Umbilical cord (tissue), 2 donors: ENCODE data around the gene CTNNA1. TPM values are rescaled to one million over a fixed set of nuclear protein-coding genes. Genes with fewer than 3 reads are reported as not detected.
"Not testable (repeated sequence)": the region's sequence is repeated elsewhere in the genome, so short reads cannot be mapped to it uniquely, and the experiment has no call there.

ENCODE experiments used
- DNase-seq: peaks from one replicate; pipeline ENCODE4 v3.0.0-alpha.2; 2015; ENCODE audit warnings: low spot score
- total RNA-seq: library from RNA; depleted of rRNA; stranded (reverse); fragments of >200 nt; gene quantifications from one replicate; pipeline ENCODE4 v1.2.3, GENCODE V29; 2014; ENCODE audit warnings: low replicate concordance; ENCODE audit not compliant: insufficient read depth

The CTNNA1 gene
- total RNA-seq, 1 donor from 2014 or later, result 293 TPM

- no peak for DNase-seq
Observed at GRCh38 chr5:138898742-138899141, 145.5 kb downstream of the CTNNA1 start.

GRCh38 chr5:138900281-138900965, 147.2 kb downstream of the CTNNA1 start:
- DNase-seq, result no peak

DNA sequence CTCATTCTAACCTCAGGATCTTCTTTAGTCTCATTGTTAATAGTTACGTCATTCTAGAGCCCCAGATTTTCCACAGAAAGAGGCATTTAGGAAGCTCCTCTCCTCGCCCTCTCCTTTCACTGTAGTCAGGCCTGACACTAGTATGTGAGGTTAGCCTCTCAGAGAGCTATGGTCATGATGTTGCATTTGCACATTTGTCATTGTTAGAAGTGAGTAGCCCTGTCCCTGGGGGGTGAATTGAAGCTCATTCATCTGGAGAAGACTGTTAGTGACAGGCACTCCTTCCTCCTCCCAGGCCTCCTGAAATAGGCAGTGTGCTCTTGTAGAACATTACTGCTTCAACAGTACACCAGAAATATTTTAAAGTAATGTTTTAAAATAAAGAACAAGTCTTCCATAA, 148.5 kb downstream of the CTNNA1 start:
- DNase-seq, result no peak

DNA sequence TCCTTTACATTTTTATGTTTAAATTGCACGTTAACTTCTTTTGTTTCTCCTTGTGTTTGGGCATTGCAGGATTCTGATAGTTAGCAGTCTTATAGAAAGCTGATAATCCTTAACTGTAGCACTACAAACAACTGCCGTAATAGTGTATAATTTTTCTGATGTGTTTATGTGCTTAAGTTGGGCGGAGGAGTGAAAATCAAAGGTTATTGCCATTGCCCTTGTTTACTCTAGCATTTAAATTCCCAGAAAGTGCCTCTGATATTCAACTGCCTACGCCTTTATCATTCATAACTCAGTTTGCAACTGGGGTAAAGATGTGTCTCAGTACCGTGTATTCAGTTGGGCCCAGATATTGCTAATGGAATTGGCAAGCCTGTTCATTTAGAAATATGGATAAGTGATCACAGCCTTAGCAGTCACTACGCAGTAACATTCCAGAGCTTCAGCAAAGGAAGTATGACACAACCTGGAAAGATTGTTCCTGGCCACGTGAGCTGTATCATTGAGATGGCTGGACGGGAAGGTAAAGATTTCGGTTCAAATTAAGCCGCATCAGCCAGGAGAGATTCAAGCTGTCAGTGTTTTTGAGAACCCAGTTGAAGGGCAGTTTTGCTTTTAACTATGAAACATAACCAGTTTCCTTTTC, 150.0 kb downstream of the CTNNA1 start:
- no peak for DNase-seq

GRCh38 chr5:138905541-138905940, 152.3 kb downstream of the CTNNA1 start:
- no peak for DNase-seq

GRCh38 chr5:138909734-138910133, 156.5 kb downstream of the CTNNA1 start:
- DNase-seq, result no peak

DNA sequence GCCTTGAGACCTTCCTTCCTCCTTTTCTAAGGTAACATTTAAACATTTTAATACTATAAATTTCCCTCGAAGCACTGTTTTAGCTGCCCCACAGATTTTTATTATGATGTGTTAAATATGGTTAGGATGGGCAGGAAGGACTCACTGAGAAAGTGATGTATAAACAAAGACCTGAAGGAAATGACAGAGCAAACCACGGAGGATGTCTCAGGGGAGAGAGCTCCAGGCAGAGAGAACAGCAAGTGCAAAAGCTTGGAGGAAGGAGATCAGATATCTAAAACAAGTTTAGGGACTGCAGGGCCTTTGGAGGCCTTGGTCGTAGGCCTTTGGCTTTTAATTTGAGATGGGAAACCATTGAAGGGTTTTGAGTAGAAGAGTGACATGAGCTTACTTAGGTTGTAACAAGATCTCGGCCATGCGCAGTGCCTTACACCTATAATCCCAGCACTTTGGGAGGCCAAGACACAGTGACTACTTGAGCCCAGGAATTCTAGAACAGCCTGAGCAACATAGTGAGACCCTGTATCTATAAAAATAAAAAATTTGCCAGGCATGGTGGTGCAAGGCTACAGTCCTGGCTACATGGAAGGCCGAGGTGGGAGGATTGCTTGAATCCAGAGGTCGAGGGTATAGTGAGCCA, 157.4 kb downstream of the CTNNA1 start:
- no peak for DNase-seq

DNA sequence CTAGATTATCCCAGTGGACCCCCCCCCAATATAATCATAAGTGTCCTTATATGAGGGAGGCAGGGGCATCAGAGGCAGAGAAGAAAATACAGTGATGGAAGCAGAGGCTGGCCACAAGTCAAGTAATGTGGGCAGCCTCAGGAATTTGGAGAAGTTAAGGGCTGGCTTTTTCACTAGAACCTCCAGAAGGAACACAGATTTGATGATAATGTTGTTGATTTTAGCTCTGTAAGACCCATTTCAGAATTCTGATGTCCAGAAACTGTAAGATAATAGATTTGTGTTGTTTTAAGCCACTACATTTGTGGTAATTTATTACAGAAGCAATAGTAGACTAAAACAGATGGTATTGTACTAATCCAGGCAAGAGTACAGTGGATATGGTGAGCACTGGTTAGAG, 158.2 kb downstream of the CTNNA1 start:
- no peak for DNase-seq

DNA sequence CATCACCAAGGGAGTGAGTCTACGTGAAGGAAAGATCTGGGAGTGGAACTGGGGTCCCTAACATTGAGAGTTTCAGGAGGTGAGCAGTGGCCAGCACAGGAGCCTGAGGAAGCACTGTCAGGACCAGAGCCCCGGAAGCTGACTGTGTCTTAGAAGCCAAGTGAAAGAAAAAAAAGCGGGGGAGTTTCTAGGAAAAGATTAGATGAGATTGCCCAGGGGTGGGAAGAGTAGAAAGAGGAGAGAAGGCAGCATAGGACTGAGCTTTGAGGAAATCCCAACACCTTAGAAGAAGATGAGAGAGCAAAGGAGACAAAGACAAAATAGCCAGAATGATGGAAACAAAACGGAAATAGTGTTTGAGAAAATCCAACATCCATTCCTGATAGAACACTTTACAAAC, 158.9 kb downstream of the CTNNA1 start:
- no peak for DNase-seq

- DNase-seq, result no peak
Observed at GRCh38 chr5:138913773-138914172, 160.5 kb downstream of the CTNNA1 start.

- no peak for DNase-seq
Observed at GRCh38 chr5:138914338-138914737, 161.1 kb downstream of the CTNNA1 start.

DNA sequence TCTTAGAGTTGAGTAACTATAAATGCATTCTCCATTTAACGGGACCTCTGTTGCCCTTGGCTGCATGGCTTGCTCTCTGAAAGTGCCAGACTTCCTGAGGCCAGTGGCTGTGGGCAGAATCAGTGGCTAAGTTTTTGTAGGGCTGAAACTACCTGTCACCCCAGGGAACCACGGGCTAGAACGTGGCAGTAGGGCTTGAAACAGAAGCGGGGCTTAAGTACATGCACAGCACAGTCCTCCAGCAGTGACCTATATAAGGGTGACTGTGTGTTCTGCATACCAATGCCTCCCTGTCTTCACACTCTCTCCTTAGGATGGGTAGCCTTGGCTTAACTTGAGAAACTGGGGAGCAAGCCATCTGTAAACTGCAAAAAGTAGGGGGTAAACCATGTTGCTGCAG, 165.5 kb downstream of the CTNNA1 start:
- no peak for DNase-seq

DNA sequence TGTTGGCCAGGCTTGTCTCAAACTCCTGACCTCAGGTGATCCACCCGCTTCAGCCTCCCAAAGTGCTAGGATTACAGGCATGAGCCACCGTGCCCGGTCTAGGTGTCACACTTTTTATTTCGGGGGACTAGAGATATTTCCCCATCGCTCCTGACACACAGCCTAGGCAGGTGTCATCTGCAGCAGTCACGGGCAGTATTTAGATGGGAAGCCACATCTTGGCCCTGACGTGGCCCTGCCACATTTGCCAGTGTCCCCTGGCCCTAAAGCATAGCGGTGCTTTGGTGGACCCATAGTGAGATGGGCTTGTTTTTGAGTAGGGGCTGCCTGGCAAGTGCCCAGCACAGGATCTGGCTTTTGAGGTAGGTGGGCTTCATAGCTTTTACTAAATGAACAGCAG, 167.0 kb downstream of the CTNNA1 start:
- DNase-seq, result no peak

DNA sequence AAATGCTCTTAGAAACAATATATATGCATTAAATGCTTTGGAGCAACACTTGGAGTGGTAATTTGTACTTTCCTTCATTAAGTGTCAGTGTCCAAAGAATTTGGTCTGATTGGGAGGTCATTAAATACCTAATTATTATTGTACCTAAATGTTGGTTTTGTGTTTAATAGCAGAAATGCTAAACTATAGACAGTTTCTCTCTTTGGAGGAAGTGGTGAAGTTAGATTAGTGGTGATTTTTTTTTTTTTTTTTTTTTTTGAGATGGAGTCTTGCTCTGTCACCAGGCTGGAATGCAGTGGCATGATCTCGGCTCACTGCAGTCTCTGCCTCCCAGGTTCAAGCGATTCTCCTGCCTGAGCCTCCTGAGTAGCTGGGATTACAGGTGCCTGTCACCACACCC, 168.1 kb downstream of the CTNNA1 start:
- not testable (repeated sequence) for DNase-seq

- DNase-seq, result no peak
Observed at GRCh38 chr5:138922494-138922893, 169.3 kb downstream of the CTNNA1 start.

DNA sequence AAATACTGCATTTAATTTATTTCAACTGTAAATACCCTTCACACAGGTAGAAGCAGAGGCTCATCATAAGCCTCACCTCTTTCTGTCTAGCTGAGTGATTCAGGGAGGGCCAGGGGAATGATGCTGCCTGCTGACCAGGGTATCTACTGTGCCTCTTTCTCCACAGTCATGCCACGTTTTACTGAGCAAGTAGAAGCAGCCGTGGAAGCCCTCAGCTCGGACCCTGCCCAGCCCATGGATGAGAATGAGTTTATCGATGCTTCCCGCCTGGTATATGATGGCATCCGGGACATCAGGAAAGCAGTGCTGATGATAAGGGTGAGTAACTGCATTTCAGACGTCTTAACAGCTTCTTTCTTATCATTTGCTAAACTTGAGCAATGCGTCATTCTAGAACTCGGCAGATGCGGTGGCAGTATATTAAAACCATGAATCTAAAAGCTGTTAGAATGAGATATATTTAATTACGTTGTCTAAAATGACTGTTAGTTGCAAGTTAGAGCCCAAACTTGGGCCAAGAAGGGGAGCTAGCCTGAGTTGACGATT, 171.9 kb downstream of the CTNNA1 start:
- no peak for DNase-seq

DNA sequence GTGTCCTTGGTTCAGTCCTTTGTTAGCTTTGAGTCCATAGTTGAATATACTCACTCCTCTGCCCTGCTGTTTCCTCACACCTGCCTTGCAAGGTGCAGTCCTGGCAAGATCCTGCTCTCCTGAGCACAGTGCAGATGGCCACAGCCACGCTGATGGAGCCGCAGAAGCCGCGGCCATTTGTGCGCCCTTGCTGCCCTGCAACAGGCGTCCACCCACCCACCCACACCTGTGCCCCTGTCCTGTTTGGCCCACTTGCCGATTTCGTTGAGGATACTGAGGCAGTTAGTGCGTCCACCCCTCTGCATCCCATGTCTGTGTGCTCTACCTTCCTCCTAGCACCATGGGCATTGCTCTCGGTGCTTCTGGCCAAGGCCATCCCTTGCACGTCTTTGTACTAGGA, 173.0 kb downstream of the CTNNA1 start:
- no peak for DNase-seq

DNA sequence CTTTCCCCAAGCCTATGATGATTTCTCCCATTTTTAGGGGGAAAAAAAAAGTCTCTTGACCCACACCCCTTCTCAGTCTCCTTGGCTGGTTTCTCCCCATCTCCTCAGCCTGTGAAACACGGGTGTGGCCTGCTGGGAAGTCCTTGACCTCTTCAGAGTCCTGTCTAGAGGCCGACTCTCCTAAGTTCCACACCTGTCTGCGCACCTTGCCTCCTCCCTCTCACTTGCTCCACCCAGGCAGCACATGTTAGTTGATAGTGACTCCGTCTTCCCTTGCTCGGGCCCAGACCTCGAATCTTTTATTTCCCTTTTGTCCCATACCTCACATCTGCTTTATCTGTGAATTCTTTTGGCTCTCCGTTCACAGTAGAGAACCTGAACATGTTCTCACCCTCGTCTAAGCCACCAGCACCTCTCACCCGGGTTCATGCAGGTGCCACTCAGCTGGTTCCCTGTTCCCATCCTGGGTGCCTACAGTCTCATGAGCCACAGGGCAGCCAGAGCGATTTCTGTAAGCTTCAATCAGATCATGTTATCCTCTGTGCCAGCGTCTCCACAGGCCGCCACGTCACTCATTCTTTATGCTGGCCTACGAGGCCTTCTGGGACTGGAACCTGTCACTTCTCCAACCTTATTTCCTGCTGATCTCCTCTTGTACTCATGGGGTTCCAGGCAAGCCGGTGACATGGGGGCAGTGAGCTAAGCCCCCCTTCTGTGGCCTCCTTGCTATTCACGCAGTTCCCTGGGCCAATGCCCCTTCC, 173.6 kb downstream of the CTNNA1 start:
- no peak for DNase-seq

- DNase-seq, result no peak
Observed at GRCh38 chr5:138927544-138927943, 174.3 kb downstream of the CTNNA1 start.

DNA sequence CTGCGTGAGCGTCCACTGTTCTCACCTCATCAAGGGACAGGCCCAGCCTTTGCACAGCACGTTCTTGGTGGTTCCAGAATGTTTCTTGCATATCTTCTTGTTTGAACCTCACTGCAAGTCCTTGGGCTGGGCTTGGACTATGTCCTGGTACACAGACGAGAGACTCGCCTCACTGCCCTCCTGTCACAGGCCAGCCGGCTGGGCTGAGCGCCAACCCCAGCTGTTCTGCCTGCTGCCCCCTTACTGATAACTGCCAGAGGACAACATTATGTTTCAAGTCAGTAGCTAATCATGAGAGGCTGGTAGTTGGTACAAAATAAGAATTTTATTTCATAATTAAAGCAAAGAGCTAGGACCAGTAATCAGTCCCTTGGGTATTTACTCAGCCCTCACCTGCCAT, 174.8 kb downstream of the CTNNA1 start:
- DNase-seq, result peak; percentile 26

DNA sequence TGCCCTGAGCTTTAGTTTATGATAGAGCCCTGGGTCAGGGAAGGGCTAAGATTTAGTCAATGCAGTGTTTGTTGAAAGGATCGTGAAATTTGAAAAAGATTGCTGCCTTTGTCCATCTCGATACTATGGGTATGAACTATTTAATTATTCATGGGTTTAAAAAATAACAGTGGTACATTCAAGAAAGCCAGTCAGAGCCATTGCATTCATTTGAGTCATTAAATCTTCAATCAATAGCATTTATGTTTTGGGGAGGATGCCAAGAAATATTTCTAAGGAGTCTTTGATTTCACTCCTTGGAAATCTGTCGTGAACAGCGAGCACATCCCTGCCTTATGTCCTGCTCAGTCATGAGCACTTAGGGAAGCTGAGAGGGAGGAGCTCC, 176.3 kb downstream of the CTNNA1 start:
- no peak for DNase-seq
